Measurements from ENCODE around the gene SCAMP4.

DNA sequence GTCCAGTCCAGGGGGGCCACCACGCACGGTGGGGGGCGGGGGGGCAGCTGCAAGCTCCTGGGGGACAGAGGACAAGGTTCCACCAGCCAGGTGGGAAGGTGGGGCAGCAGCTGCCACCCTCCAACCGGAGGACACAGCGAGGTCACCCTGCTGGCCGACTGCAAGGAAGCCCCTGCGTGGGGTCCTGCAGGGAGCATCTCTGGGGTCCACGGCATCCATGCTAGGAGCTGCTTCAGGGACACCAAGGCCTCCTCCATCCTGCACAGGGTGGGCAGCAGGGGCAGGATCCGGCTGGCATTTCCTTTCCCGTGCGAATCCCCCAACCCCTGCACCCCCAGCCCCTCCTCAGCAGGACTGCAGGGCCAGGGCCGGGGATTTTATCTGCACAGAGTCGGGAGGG is 33.6 kb upstream of the SCAMP4 start:
- TF ChIP-seq ZNF263 (CRISPR knock-in tag; IDR thresholded peaks at IDR 0.05; ENCODE audit: low read depth): no peak
- no peak for TF ChIP-seq RELA (CRISPR knock-in tag; IDR thresholded peaks at IDR 0.05; ENCODE audit: borderline replicate concordance)
- TF ChIP-seq CTCF (IDR thresholded peaks at IDR 0.05): no peak
- TF ChIP-seq SP1 (CRISPR knock-in tag; conservative IDR thresholded peaks at IDR 0.05): no peak
- TF ChIP-seq, protein P1, sequence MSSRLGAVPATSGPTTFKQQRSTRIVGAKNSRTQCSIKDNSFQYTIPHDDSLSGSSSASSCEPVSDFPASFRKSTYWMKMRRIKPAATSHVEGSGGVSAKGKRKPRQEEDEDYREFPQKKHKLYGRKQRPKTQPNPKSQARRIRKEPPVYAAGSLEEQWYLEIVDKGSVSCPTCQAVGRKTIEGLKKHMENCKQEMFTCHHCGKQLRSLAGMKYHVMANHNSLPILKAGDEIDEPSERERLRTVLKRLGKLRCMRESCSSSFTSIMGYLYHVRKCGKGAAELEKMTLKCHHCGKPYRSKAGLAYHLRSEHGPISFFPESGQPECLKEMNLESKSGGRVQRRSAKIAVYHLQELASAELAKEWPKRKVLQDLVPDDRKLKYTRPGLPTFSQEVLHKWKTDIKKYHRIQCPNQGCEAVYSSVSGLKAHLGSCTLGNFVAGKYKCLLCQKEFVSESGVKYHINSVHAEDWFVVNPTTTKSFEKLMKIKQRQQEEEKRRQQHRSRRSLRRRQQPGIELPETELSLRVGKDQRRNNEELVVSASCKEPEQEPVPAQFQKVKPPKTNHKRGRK (CRISPR knock-in tag; IDR thresholded peaks at IDR 0.05; ENCODE audit: borderline replicate concordance): no peak
- TF ChIP-seq CREB1 (CRISPR knock-in tag; IDR thresholded peaks at IDR 0.05): no peak
